Gastrocnemius medialis (tissue), 4 donors: ENCODE results near the gene ARHGEF4. TPM values are rescaled to one million over a fixed set of nuclear protein-coding genes. Genes with fewer than 3 reads are reported as not detected.
A peak's percentile ranks its signal among the peaks of the same experiment; 100 is the strongest.

ENCODE experiments used
- ATAC-seq, 2 donors: fragments of 150-250 bp; one replicate each; pipeline ENCODE4 v1.9.1; 2016
- DNase-seq, 2 donors: peaks; one replicate each; pipeline ENCODE4 v3.0.0-alpha.2; 2019
- H3K27ac ChIP-seq, 4 donors: fragments of 200-600 bp; sonication (generic); 1 replicate in 1 of 4; 2 replicates in 3 of 4; pipeline ENCODE4 v1.5.1; 2016 to 2018; ENCODE audit warnings: mild to moderate bottlenecking in 2 of 4, moderate library complexity in 1 of 4
- H3K27me3 ChIP-seq, 3 donors: fragments of 200-600 bp; sonication (generic) in 2 of 3; 1 replicate in 1 of 3; 2 replicates in 2 of 3; pipeline versions ENCODE4 v1.5.1 to v1.6.0; 2016 to 2019; ENCODE audit warnings: mild to moderate bottlenecking in 1 of 3, moderate library complexity in 1 of 3
- H3K36me3 ChIP-seq, 2 donors: fragments of 200-600 bp; sonication (generic) in 1 of 2; one replicate each; pipeline ENCODE4 v1.5.1; 2017 to 2018
- H3K4me1 ChIP-seq, 2 donors: fragments of 200-600 bp; sonication (generic) in 1 of 2; one replicate each; pipeline ENCODE4 v1.5.1; 2016 to 2017; ENCODE audit warnings: mild to moderate bottlenecking in 2 of 2
- H3K4me3 ChIP-seq, 4 donors: fragments of 200-600 bp; sonication (generic) in 3 of 4; 1 replicate in 1 of 4; 2 replicates in 3 of 4; pipeline ENCODE4 v1.5.1; 2016 to 2019; ENCODE audit warnings: mild to moderate bottlenecking in 2 of 4
- H3K9me3 ChIP-seq, 3 donors: fragments of 200-600 bp; sonication (generic) in 2 of 3; 1 replicate in 1 of 3; 2 replicates in 2 of 3; pipeline ENCODE4 v1.5.1; 2016 to 2019
- POLR2A ChIP-seq, 2 donors: fragments of 450-650 bp; IDR thresholded peaks; one replicate each; pipeline ENCODE4 v1.6.1; 2017; ENCODE audit warnings: antibody characterized with exemption in 2 of 2, mild to moderate bottlenecking in 2 of 2, moderate library complexity in 2 of 2
- in situ Hi-C, 4 donors: fragments of 200-750 bp; cut with MboI; loops; one replicate each; pipeline versions ENCODE4 v1.15.0 to v1.8.0; 2017; ENCODE audit warnings: low sequenced_read_pairs in 4 of 4
- intact Hi-C: fragments of 100-400 bp; cut with DNase I; formaldehyde crosslinking; loops from one replicate; pipeline ENCODE4 v1.15.1; 2023; ENCODE audit warnings: low total_unique reads
- total RNA-seq, 4 donors: library from RNA; depleted of rRNA; stranded (reverse); fragments of >200 nt; gene quantifications; one replicate each; pipeline versions ENCODE4 v1.1.0 to v1.2.3, GENCODE V29; 2016
- TF ChIP-seq, protein P1 (sequence below), 5 experiments: fragments of 450-650 bp in 3 of 5; fragments of 200-600 bp in 2 of 5; sonication (generic) in 2 of 5; IDR thresholded peaks in 4 of 5; conservative IDR thresholded peaks in 1 of 5; 1 replicate in 4 of 5; 2 replicates in 1 of 5; pipeline ENCODE4 v1.5.1; 2016 to 2019; ENCODE audit warnings: antibody characterized with exemption in 5 of 5, mild to moderate bottlenecking in 3 of 5, moderate library complexity in 3 of 5

Gene ARHGEF4
- total RNA-seq, 4 donors from 2014 or later = 1.0 to 14.8 (median 5.1) TPM

DNA sequence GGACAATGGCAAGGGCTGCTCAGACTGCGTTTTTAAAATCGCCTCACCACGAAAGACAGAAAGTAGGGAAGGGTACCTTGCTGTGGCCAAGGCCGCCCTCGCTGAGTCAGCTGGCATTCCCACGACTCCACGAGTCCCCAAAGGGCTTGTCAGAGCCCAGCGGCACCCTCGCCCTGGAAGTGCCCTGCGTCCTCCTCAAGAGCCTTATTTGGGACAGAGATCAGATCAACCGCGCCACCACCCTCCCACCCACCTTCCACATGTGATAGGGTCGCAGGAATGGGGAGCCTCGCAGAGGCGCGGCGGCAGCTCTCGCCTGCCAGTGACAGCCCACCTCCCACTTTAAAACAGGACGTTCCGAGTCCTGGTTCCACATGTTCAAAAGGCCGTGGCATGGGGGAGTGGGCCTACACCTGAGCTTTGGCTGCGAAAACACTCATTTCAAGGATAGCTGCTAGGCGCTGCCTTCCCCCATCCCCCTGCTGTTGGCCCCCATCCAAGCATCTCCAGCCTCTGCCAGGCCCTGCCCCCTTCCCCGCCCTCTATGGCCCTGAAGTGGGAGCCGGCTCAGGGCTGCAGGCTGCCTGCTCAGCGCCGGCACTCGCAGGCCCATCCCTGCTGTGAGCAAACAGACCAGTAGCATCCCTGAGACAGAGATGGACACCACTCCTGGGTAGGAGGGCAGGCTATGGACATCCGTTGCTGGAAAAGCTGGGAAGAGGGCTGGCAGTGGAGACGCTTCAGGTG is 38.1 kb upstream of the ARHGEF4 start:
- ATAC-seq (no peak), DNase-seq (no peak)
- Histone ChIP-seq H3K27me3 (no peaks in the 10 kb centered on the region), H3K9me3 (no peaks in the 10 kb centered on the region), H3K36me3 (no peaks in the 10 kb centered on the region), H3K4me3 (peak overlapping the region; percentile 70 to 86 (median 76)), H3K4me1 (peaks cover 0 to 5% of the 10 kb centered on the region in 2 donors), H3K27ac (peak overlapping the region in 3 of 4 donors; percentile 73 to 78 (median 73))
- TF ChIP-seq POLR2A (IDR thresholded peaks at IDR 0.05) = no peak
- TF ChIP-seq, protein P1, sequence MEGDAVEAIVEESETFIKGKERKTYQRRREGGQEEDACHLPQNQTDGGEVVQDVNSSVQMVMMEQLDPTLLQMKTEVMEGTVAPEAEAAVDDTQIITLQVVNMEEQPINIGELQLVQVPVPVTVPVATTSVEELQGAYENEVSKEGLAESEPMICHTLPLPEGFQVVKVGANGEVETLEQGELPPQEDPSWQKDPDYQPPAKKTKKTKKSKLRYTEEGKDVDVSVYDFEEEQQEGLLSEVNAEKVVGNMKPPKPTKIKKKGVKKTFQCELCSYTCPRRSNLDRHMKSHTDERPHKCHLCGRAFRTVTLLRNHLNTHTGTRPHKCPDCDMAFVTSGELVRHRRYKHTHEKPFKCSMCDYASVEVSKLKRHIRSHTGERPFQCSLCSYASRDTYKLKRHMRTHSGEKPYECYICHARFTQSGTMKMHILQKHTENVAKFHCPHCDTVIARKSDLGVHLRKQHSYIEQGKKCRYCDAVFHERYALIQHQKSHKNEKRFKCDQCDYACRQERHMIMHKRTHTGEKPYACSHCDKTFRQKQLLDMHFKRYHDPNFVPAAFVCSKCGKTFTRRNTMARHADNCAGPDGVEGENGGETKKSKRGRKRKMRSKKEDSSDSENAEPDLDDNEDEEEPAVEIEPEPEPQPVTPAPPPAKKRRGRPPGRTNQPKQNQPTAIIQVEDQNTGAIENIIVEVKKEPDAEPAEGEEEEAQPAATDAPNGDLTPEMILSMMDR (IDR thresholded peaks at IDR 0.05 in 4 of 5, conservative IDR thresholded peaks at IDR 0.05 in 1 of 5) = no peak
- in situ Hi-C loops (no loop called here), intact Hi-C loops (loop anchor here (1.0 kb wide), 1 partner anchor 75 kb away; no protein-coding TSS in a partner anchor)

DNA sequence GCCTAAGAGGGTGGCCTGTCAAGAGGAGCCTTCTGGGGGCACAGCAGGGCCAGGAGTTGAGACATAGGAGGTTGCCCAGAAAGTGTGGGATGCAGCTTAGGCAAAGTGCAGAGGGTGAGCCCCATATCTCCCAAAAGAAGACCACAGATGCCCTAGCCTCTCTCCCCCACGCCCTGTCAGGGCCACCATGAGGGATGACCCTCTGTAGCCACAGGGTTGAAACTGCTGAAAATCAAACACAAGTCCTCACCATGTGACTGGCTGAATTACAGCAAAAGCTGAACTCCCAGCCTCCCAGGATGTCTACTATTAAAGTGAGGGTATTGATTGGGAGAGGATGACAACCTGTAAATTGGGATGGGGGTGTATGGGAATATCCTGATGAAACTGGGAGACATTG is 37.4 kb upstream of the ARHGEF4 start:
- intact Hi-C loops (no loop called here), in situ Hi-C loops (no loop called here)
- no peak overlapping the region for H3K4me3 ChIP-seq
- H3K27me3 ChIP-seq = no peaks in the 10 kb centered on the region
- no peak overlapping the region for H3K27ac ChIP-seq
- DNase-seq = no peak
- TF ChIP-seq POLR2A (IDR thresholded peaks at IDR 0.05) = no peak
- TF ChIP-seq, protein P1 (IDR thresholded peaks at IDR 0.05 in 4 of 5, conservative IDR thresholded peaks at IDR 0.05 in 1 of 5) = no peak
- no peaks in the 10 kb centered on the region for H3K9me3 ChIP-seq
- peaks cover 0 to 5% of the 10 kb centered on the region in 2 donors for H3K4me1 ChIP-seq
- H3K36me3 ChIP-seq = no peaks in the 10 kb centered on the region
- ATAC-seq = no peak

DNA sequence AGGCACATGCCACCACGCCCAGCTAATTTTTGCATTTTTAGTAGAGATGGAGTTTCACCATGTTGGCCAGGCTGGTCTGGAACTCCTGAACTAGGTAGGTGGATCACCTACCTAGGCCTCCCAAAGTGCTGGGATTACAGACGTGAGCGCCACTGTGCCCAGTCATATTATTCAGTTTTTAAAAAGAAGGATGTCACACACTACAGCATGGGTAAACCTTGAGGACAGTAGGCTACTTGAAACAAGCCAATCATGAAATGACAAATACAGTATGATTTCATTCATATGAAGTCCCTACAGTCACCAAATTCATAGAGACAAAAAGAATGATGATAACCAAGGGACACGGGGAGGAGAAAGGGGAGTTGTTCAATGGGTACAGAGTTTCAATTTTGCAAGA is 31.1 kb upstream of the ARHGEF4 start:
- in situ Hi-C loops (no loop called here), intact Hi-C loops (no loop called here)

DNA sequence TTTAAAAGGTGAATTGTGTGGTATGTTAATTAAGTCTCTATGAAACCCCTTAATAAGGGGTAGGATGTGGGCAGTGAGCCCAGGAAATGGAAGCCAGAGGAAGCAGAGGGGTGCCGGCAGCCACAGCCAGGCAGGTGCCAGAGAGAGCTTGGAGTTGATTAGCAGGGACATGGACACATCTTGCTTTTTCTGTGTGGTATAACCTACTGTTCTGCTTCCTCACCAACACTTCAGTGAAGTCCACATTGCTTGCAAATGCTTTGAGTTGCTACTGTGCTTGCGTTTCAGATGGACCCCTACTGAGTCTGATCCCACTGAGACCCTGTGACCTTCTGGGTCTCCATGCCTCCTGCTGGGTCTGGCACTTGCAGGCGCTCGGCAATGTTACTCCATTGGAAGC is 30.3 kb upstream of the ARHGEF4 start:
- DNase-seq = no peak
- H3K9me3 ChIP-seq = no peaks in the 10 kb centered on the region
- no peaks in the 10 kb centered on the region for H3K36me3 ChIP-seq
- no peak overlapping the region for H3K27ac ChIP-seq
- in situ Hi-C loops = no loop called here
- TF ChIP-seq POLR2A (IDR thresholded peaks at IDR 0.05) = no peak
- TF ChIP-seq, protein P1 (IDR thresholded peaks at IDR 0.05 in 4 of 5, conservative IDR thresholded peaks at IDR 0.05 in 1 of 5) = no peak
- no peaks in the 10 kb centered on the region for H3K27me3 ChIP-seq
- intact Hi-C loops = no loop called here
- H3K4me1 ChIP-seq = no peaks in the 10 kb centered on the region
- no peak for ATAC-seq
- H3K4me3 ChIP-seq = no peak overlapping the region

More for the DNA sequence above, 31.1 kb upstream of the ARHGEF4 start:
- Histone ChIP-seq H3K27me3 (no peaks in the 10 kb centered on the region), H3K36me3 (no peaks in the 10 kb centered on the region), H3K4me1 (no peaks in the 10 kb centered on the region), H3K4me3 (no peak overlapping the region), H3K9me3 (no peaks in the 10 kb centered on the region), H3K27ac (no peak overlapping the region)
- TF ChIP-seq, protein P1 (IDR thresholded peaks at IDR 0.05 in 4 of 5, conservative IDR thresholded peaks at IDR 0.05 in 1 of 5) = no peak
- TF ChIP-seq POLR2A (IDR thresholded peaks at IDR 0.05) = no peak
- DNase-seq (no peak), ATAC-seq (no peak)
